GM12873 (cell line): ENCODE results near the gene CLTCL1.

Experiments
- TF ChIP-seq, protein P1 (sequence below): IDR thresholded peaks from 2 replicates; pipeline ENCODE4 v1.5.1; 2012; ENCODE audit warnings: low read depth, mild to moderate bottlenecking, moderate library complexity, low read length, control low read depth; ENCODE audit not compliant: insufficient read depth; ENCODE audit errors: missing control alignments

Gene CLTCL1

GRCh38 chr22:19149047-19149883, 142.3 kb downstream of the CLTCL1 start:
- TF ChIP-seq, protein P1, sequence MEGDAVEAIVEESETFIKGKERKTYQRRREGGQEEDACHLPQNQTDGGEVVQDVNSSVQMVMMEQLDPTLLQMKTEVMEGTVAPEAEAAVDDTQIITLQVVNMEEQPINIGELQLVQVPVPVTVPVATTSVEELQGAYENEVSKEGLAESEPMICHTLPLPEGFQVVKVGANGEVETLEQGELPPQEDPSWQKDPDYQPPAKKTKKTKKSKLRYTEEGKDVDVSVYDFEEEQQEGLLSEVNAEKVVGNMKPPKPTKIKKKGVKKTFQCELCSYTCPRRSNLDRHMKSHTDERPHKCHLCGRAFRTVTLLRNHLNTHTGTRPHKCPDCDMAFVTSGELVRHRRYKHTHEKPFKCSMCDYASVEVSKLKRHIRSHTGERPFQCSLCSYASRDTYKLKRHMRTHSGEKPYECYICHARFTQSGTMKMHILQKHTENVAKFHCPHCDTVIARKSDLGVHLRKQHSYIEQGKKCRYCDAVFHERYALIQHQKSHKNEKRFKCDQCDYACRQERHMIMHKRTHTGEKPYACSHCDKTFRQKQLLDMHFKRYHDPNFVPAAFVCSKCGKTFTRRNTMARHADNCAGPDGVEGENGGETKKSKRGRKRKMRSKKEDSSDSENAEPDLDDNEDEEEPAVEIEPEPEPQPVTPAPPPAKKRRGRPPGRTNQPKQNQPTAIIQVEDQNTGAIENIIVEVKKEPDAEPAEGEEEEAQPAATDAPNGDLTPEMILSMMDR = no peak

- TF ChIP-seq, protein P1 = no peak
These were observed 143.0 kb downstream of the CLTCL1 start for GRCh38 chr22:19148417-19149046.

GRCh38 chr22:19147195-19147780, 144.2 kb downstream of the CLTCL1 start:
- TF ChIP-seq, protein P1 = no peak

- TF ChIP-seq, protein P1 = peak; percentile 33
These were observed 145.1 kb downstream of the CLTCL1 start for GRCh38 chr22:19146215-19146968.

GRCh38 chr22:19143967-19144400, 147.5 kb downstream of the CLTCL1 start:
- TF ChIP-seq, protein P1 = no peak

- TF ChIP-seq, protein P1 = no peak
These were observed 148.3 kb downstream of the CLTCL1 start for GRCh38 chr22:19143212-19143611.
